GM12878 (cell line): ENCODE results near the gene PPP1R15A. TPM values are rescaled to one million over a fixed set of nuclear protein-coding genes. Genes with fewer than 3 reads are reported as not detected.

Experiments used
- ATAC-seq: fragments of 200-7000 bp; cut with Tn5 transposase; 3 replicates; pipeline ENCODE4 v1.9.1; 2020; ENCODE audit warnings: mild to moderate bottlenecking, moderate library complexity
- BruUV-seq: library from RNA; stranded (reverse); fragments of 400-500 nt; replicated peaks from 2 replicates; lab custom pipeline; 2021; lab: Mats Ljungman, UMichigan
- CTCF ChIA-PET: fragments of 300-600 bp; sonication (Branson Sonifier 250); formaldehyde crosslinking; extraction: SDS; loops from one replicate; lab custom pipeline; 2021; ENCODE audit warnings: inconsistent platforms; lab: Yijun Ruan, JAX
- POLR2A ChIA-PET: fragments of 350-600 bp; formaldehyde crosslinking; extraction: SDS; loops from one replicate; lab custom pipeline; 2021; ENCODE audit warnings: inconsistent platforms; lab: Charles Lee
- RAD21 ChIA-PET: fragments of 300-600 bp; sonication (Branson Sonifier 250); formaldehyde crosslinking; loops from one replicate; lab custom pipeline; 2023; ENCODE audit warnings: antibody characterized with exemption; ENCODE audit not compliant: unreplicated experiment; lab: Charles Lee
- SMC1A ChIA-PET: fragments of 300-600 bp; sonication (Branson Sonifier 250); formaldehyde crosslinking; loops from one replicate; lab custom pipeline; 2023; ENCODE audit not compliant: unreplicated experiment, uncharacterized antibody; lab: Charles Lee
- DNase-seq: peaks from one replicate; pipeline ENCODE4 v3.0.0-alpha.2; 2011; ENCODE audit warnings: low read depth, low spot score
- FAIRE-seq: peaks from 3 replicates; lab custom pipeline; 2011; peaks lifted over from hg19 to GRCh38; lab: Jason Lieb, UNC
- H2AFZ ChIP-seq: 2 replicates; pipeline ENCODE4 v1.6.0; 2011; ENCODE audit warnings: low read depth, low read length, control low read depth; ENCODE audit not compliant: control insufficient read depth
- H3K27ac ChIP-seq: 2 replicates; pipeline ENCODE4 v1.5.1; 2011; ENCODE audit warnings: control low read depth; ENCODE audit not compliant: control insufficient read depth, insufficient read depth
- H3K27me3 ChIP-seq, 2 experiments: replicated peaks in 1 of 2; 2 replicates each; pipeline versions ENCODE4 v1.6.0 to v1.6.1; 2011; ENCODE audit warnings: low read length in 1 of 2; ENCODE audit not compliant: control insufficient read depth in 2 of 2, insufficient read depth in 2 of 2
- H3K36me3 ChIP-seq, 2 experiments: 2 replicates each; pipeline ENCODE4 v1.5.1; 2011; ENCODE audit warnings: low read length in 1 of 2; ENCODE audit not compliant: control insufficient read depth in 2 of 2, insufficient read depth in 2 of 2
- H3K4me1 ChIP-seq: 2 replicates; pipeline ENCODE4 v1.6.1; 2011; ENCODE audit warnings: mild to moderate bottlenecking, low read length, moderate library complexity, mixed read lengths; ENCODE audit not compliant: control insufficient read depth, insufficient read depth
- H3K4me2 ChIP-seq: 2 replicates; pipeline ENCODE4 v1.6.0; 2011; ENCODE audit warnings: control low read depth; ENCODE audit not compliant: control insufficient read depth, insufficient read depth
- H3K4me3 ChIP-seq: fragments of 200-600 bp; sonication (generic); 2 replicates; pipeline ENCODE4 v1.5.1; 2016
- H3K79me2 ChIP-seq: 2 replicates; pipeline ENCODE4 v1.6.0; 2011; ENCODE audit warnings: low read length; ENCODE audit not compliant: control insufficient read depth, insufficient read depth
- H3K9ac ChIP-seq: 2 replicates; pipeline ENCODE4 v1.8.0; 2011; ENCODE audit warnings: low read length, control low read depth, mixed read lengths; ENCODE audit not compliant: control insufficient read depth, insufficient read depth
- H3K9me3 ChIP-seq: replicated peaks from 3 replicates; pipeline ENCODE4 v1.5.1; 2011; ENCODE audit warnings: mild to moderate bottlenecking, low read length; ENCODE audit not compliant: control insufficient read depth, insufficient read depth
- H4K20me1 ChIP-seq: 2 replicates; pipeline ENCODE4 v1.6.0; 2011; ENCODE audit not compliant: control insufficient read depth, insufficient read depth
- BMI1 ChIP-seq: fragments of 450-650 bp; IDR thresholded peaks from 2 replicates; pipeline ENCODE4 v1.6.1; 2016; ENCODE audit warnings: mild to moderate bottlenecking, moderate library complexity, borderline replicate concordance
- CHD4 ChIP-seq: fragments of 200-600 bp; sonication (generic); IDR thresholded peaks from 2 replicates; pipeline ENCODE4 v1.6.1; 2016; ENCODE audit warnings: mild to moderate bottlenecking
- CREM ChIP-seq: IDR thresholded peaks from 2 replicates; pipeline ENCODE4 v1.6.1; 2014; ENCODE audit warnings: antibody characterized with exemption, low read depth
- EGR1 ChIP-seq, 2 experiments: IDR thresholded peaks; 1 replicate in 1 of 2; 2 replicates in 1 of 2; pipeline ENCODE4 v1.6.1; 2011 to 2012; ENCODE audit warnings: low read depth in 2 of 2, low read length in 2 of 2, borderline replicate concordance in 1 of 2, mild to moderate bottlenecking in 1 of 2, moderate library complexity in 1 of 2
- ESRRA ChIP-seq: IDR thresholded peaks from 2 replicates; pipeline ENCODE4 v1.6.1; 2012; ENCODE audit warnings: mild to moderate bottlenecking, low read length, improper control_type of control experiment
- GABPA ChIP-seq: IDR thresholded peaks from 2 replicates; pipeline ENCODE4 v1.6.1; 2014; ENCODE audit warnings: antibody characterized with exemption, low read depth, mild to moderate bottlenecking, inconsistent platforms
- IKZF1 ChIP-seq: fragments of 450-650 bp; conservative IDR thresholded peaks from 2 replicates; pipeline ENCODE4 v1.6.1; 2017; ENCODE audit warnings: antibody characterized with exemption, mild to moderate bottlenecking
- MEF2A ChIP-seq: IDR thresholded peaks from 2 replicates; pipeline ENCODE4 v1.6.1; 2011; ENCODE audit warnings: low read depth, mild to moderate bottlenecking, low read length, moderate library complexity; ENCODE audit not compliant: insufficient read depth
- MTA3 ChIP-seq: IDR thresholded peaks from 2 replicates; pipeline ENCODE4 v1.6.1; 2012; ENCODE audit warnings: low read length, inconsistent platforms, borderline replicate concordance
- NFIC ChIP-seq: IDR thresholded peaks from 2 replicates; pipeline ENCODE4 v1.6.1; 2012; ENCODE audit warnings: low read depth, mild to moderate bottlenecking, inconsistent platforms, low read length, moderate library complexity
- PML ChIP-seq: IDR thresholded peaks from 2 replicates; pipeline ENCODE4 v1.6.1; 2012; ENCODE audit warnings: low read length, inconsistent platforms
- RAD51 ChIP-seq: fragments of 450-650 bp; IDR thresholded peaks from 2 replicates; pipeline ENCODE4 v1.6.1; 2016; ENCODE audit warnings: moderate library complexity, mild to moderate bottlenecking, inconsistent platforms
- RB1 ChIP-seq: fragments of 450-650 bp; formaldehyde crosslinking; IDR thresholded peaks from 2 replicates; pipeline ENCODE4 v1.6.1; 2017; ENCODE audit warnings: mild to moderate bottlenecking, borderline replicate concordance
- RCOR1 ChIP-seq: conservative IDR thresholded peaks from 2 replicates; pipeline ENCODE4 v1.6.1; 2012; ENCODE audit warnings: low read depth, low read length, improper control_type of control experiment
- RUNX3 ChIP-seq: IDR thresholded peaks from 2 replicates; pipeline ENCODE4 v1.6.1; 2012; ENCODE audit warnings: low read length, inconsistent platforms
- SREBF2 ChIP-seq: IDR thresholded peaks from 2 replicates; pipeline ENCODE4 v1.6.1; 2012; ENCODE audit warnings: mild to moderate bottlenecking, low read length
- STAT3 ChIP-seq: IDR thresholded peaks from 2 replicates; pipeline ENCODE4 v1.6.1; 2011; ENCODE audit warnings: low read depth, low read length, improper control_type of control experiment
- ZNF274 ChIP-seq: IDR thresholded peaks from one replicate; pipeline ENCODE4 v1.8.0; 2011; ENCODE audit not compliant: insufficient read length, insufficient read depth
- WGBS: methylation state at CpG from one replicate; pipeline ENCODE4 v1.1.6; 2016; ENCODE audit warnings: low lambda C conversion rate; ENCODE audit not compliant: insufficient replicate concordance, insufficient coverage; ENCODE audit errors: missing lambda C conversion rate; 5-methylcytosine and 5-hydroxymethylcytosine counted together
- in situ Hi-C: fragments of 300-500 bp; cut with MboI; formaldehyde crosslinking; loops from 9 replicates; pipeline ENCODE4 v1.14.3; 2018; ENCODE audit warnings: mixed read lengths
- intact Hi-C: fragments of 100-400 bp; cut with micrococcal nuclease; formaldehyde crosslinking; loops from one replicate; pipeline ENCODE4 v1.14.2; 2022; ENCODE audit not compliant: unreplicated experiment
- polyA plus RNA-seq, 11 experiments: library from polyadenylated mRNA; depleted of rRNA in 4 of 11; unstranded in 6 of 11; stranded (reverse) in 5 of 11; fragments of >200 nt; fragmentation: Nextera tagmentation in 4 of 11; fragmentation: Illumina TruSeq in 1 of 11; extraction: Ambion mirVana in 4 of 11; extraction: Trizol in 1 of 11; gene quantifications; 1 replicate in 1 of 11; 2 replicates in 10 of 11; pipeline versions ENCODE4 v1.2.1 to v1.2.3, GENCODE V29; 2011 to 2016; ENCODE audit warnings: inconsistent platforms in 2 of 11, missing spikeins in 2 of 11, low read depth in 1 of 11
- total RNA-seq, 4 experiments: library from RNA; depleted of rRNA in 3 of 4; stranded (reverse); fragments of >200 nt in 3 of 4; fragmentation: Illumina TruSeq in 1 of 4; extraction: Trizol in 1 of 4; gene quantifications; 2 replicates each; pipeline versions ENCODE4 v1.2.1 to v1.2.3, GENCODE V29; 2013 to 2021
- TF ChIP-seq, protein P1 (sequence below): fragments of 450-650 bp; IDR thresholded peaks from 2 replicates; pipeline ENCODE4 v1.6.1; 2016; ENCODE audit warnings: mild to moderate bottlenecking

PPP1R15A gene
- total and polyA plus RNA-seq, 10 of the 15 experiments (the other 5 are each of a cell fraction or from before 2014, with no cell fraction given): 0.68 to 50.8 (median 27.7) TPM

DNA sequence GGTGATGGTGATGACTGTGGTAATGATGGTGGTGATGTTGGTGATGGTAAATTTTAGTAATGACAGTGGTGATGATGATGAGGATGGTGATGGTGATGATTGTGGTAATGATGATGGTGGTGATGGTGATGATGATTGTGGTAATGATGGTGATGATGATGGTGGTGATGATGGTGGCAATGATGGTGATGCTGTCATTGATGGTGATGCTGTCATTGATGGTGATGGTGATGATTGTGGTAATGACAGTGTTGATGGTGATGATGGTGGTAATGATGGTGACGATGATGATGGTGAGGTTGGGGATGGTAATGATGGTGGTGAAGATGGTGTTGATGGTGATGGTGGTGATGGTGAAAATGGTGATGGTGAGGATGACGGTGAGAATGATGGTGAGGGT, 49.7 kb upstream of the PPP1R15A start (continued):
- TF ChIP-seq MEF2A (no peak), CHD4 (no peak), NFIC (no peak), RAD51 (no peak), IKZF1 (no peak), RUNX3 (no peak), CREM (no peak), MTA3 (no peak), ESRRA (no peak), RB1 (no peak), EGR1 (IDR thresholded peaks at IDR 0.05; ENCODE audit: borderline replicate concordance in 1 of 2, low read depth in 2 of 2, low read length in 2 of 2) (no peak), STAT3 (no peak), ZNF274 (no peak)
- TF ChIP-seq, all 136 proteins: peak for 0

DNA sequence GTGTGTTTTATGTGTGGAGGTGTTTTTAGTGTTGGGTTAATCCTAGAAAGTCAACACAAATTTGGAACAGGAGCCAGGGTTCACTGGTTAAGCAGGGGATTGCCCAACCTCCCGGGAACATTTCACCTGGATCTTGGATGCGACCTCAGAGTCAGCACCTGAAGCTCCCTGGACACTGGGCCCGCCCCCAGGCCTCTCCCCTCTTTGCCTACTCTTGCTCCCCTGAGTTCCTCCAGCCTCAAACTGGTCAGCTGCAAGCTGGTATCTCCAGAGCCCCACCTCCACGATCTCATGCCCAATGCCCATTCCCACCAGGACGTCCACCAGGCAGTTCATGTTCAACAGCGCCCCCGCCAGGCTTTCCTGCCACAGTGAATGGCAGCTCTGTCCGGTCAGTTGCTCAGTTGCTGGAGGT, 45.6 kb upstream of the PPP1R15A start:
- TF ChIP-seq SREBF2: no peak
- TF ChIP-seq BMI1: no peak
- TF ChIP-seq, protein P1, sequence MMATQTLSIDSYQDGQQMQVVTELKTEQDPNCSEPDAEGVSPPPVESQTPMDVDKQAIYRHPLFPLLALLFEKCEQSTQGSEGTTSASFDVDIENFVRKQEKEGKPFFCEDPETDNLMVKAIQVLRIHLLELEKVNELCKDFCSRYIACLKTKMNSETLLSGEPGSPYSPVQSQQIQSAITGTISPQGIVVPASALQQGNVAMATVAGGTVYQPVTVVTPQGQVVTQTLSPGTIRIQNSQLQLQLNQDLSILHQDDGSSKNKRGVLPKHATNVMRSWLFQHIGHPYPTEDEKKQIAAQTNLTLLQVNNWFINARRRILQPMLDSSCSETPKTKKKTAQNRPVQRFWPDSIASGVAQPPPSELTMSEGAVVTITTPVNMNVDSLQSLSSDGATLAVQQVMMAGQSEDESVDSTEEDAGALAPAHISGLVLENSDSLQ: no peak
- no peak for TF ChIP-seq RCOR1
- no peak for TF ChIP-seq PML
- no peak for TF ChIP-seq GABPA
- ChIA-PET RAD21 (no interaction called here), CTCF (interaction anchor here (0.6 to 4.9 kb wide), 5 partner anchors 32 to 125 kb away, joined by 3 to 40 read pairs (median 4); no protein-coding TSS in a partner anchor), SMC1A (interaction anchor here (1.4 kb wide), 1 partner anchor 31 kb away, joined by 7 read pairs; no protein-coding TSS in a partner anchor), POLR2A (interaction anchor here (0.8 to 1.1 kb wide), 2 partner anchors 10 to 46 kb away, joined by 3 read pairs; partner anchors contain the start of gene PPP1R15A)
- DNase-seq (no peak), ATAC-seq (no peak), FAIRE-seq (no peak)
- Histone ChIP-seq H3K4me2 (no peak overlapping the region), H3K27ac (no peak overlapping the region), H3K27me3 (no peaks in the 10 kb centered on the region), H3K9ac (no peak overlapping the region), H3K79me2 (no peaks in the 10 kb centered on the region), H3K4me3 (no peak overlapping the region), H3K36me3 (no peaks in the 10 kb centered on the region), H2AFZ (no peak overlapping the region), H3K9me3 (no peaks in the 10 kb centered on the region; the same call in 2 of the 3 replicates), H4K20me1 (no peaks in the 10 kb centered on the region), H3K4me1 (no peaks in the 10 kb centered on the region)
- BruUV-seq: no TSS peak
- 50% methylated on average over 8 of the region's 8 CpGs for WGBS
- intact Hi-C loops (no loop called here), in situ Hi-C loops (no loop called here)
